HG03066 (cell line): Measurements from ENCODE around the gene MDGA2.
"Not testable (repeated sequence)": the region's sequence is repeated elsewhere in the genome, so short reads cannot be mapped to it uniquely, and the experiment has no call there.

Source experiments
- ATAC-seq: cut with Tn5 transposase; IDR thresholded peaks from one replicate; pipeline ENCODE4 v1.9.1; 2021; ENCODE audit warnings: low read depth; ENCODE audit not compliant: unreplicated experiment

The MDGA2 gene

DNA sequence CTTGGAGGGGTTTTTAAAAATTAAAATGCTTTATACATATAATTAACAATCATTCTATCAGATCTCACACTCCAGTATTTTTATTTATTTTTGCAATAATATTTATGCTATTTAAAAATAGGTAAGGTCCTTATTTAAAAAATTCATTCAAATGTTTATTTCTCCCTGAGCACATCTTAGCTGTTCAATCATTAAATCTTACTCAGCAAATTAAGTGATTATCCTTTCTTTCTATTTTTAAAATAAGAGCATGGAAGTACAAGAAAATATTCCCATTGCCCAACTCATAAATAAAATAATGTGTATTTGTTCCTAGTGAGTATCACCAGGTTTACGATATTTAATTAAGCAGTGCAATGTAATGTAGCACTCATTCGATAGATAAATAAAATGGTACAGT lies 666.7 kb downstream of the MDGA2 start:
- ATAC-seq, result no peak

- no peak for ATAC-seq
Observed at GRCh38 chr14:46999661-47000060, 675.7 kb downstream of the MDGA2 start.

GRCh38 chr14:46989566-46989965 lies 685.8 kb downstream of the MDGA2 start:
- ATAC-seq, result no peak

GRCh38 chr14:46988312-46988711 lies 687.1 kb downstream of the MDGA2 start:
- ATAC-seq, result no peak

DNA sequence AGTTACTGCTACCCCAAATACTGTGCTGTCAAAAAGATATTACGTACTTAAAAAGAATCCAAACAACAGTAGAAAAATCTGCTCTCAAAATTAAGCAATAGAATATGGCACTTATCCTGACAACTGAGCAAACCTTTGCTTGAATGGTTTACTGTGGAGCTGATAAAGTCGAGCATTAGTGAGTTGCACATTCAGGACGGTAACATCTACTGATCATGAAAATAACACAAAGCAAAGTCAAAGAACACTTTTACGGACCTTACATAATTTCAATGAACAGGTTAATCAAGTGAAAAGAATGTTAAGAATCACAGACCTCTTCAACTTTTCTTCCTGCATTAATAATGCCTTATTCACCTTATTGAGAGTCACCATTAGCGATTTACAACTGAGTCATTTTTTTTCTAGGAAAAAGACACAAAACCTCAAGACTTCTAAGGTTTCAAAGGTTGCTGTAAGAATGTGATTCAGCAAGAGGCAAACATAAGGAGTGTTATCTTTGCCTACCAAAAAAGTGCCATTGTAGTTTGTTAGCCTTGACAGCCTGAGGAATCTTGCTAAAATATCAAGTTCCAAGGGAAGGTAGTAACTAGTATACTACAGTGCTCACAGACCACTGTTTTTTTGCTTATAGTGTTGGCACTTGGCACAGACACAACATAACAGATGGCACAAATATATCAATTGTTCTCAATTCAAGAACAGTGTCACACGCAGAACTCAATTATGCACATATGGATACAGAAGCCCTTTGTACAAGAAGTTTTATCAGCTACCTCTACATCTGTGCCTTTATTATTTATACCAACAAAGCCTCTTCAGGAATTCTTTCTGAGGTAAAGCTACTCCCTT lies 689.6 kb downstream of the MDGA2 start:
- no peak for ATAC-seq

- no peak for ATAC-seq
Observed at GRCh38 chr14:46973295-46973694, 702.1 kb downstream of the MDGA2 start.

GRCh38 chr14:46964378-46964777 lies 711.0 kb downstream of the MDGA2 start:
- ATAC-seq, result no peak

GRCh38 chr14:46951103-46951502 lies 724.3 kb downstream of the MDGA2 start:
- ATAC-seq, result no peak

- no peak for ATAC-seq
Observed at GRCh38 chr14:46940611-46941010, 734.8 kb downstream of the MDGA2 start.

GRCh38 chr14:46920542-46920941 lies 754.9 kb downstream of the MDGA2 start:
- ATAC-seq, result no peak

GRCh38 chr14:46915539-46915938 lies 759.9 kb downstream of the MDGA2 start:
- ATAC-seq, result not testable (repeated sequence)

DNA sequence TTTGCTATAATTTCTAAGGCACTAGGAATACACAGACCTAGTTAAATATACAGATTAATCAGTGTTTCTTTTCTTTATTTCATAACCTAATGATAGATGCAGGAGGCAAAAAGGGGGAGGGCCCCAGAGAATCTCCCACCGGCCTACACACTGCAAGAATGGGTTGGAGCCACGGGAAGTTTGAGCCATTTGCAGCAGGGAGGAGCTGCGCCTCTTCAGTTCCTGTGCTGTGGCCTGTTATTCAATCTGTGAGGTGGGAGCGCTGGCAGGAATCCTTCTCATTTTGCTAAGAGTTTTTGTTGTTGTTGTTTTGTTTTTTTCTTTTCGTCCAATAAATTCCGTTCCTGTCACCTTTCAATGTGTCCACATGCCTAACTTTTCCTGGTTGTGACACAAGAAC lies 772.6 kb downstream of the MDGA2 start:
- no peak for ATAC-seq

- ATAC-seq, result no peak
Observed at GRCh38 chr14:46894476-46894875, 780.9 kb downstream of the MDGA2 start.

DNA sequence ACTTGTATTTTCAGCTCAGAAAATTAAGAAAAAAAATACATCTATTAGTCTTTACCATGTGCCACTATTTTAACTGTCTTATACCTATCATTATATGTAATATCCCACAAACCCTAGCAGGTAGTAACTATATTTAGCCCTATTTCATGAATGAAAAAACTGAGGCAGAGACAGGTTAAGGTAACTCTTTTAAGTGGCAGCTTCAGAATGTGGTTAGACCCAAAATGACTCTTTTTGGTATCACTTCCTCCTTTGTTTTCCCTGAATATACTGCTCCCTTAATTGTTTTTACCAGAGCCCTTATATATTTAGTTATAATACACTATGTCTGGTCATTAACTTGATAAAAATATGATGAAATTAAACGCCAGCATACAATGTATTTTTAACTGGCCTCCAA lies 788.3 kb downstream of the MDGA2 start:
- peak; percentile 82 for ATAC-seq

- no peak for ATAC-seq
Observed at GRCh38 chr14:46885566-46885965, 789.8 kb downstream of the MDGA2 start.

GRCh38 chr14:46861753-46862152 lies 813.7 kb downstream of the MDGA2 start:
- no peak for ATAC-seq

DNA sequence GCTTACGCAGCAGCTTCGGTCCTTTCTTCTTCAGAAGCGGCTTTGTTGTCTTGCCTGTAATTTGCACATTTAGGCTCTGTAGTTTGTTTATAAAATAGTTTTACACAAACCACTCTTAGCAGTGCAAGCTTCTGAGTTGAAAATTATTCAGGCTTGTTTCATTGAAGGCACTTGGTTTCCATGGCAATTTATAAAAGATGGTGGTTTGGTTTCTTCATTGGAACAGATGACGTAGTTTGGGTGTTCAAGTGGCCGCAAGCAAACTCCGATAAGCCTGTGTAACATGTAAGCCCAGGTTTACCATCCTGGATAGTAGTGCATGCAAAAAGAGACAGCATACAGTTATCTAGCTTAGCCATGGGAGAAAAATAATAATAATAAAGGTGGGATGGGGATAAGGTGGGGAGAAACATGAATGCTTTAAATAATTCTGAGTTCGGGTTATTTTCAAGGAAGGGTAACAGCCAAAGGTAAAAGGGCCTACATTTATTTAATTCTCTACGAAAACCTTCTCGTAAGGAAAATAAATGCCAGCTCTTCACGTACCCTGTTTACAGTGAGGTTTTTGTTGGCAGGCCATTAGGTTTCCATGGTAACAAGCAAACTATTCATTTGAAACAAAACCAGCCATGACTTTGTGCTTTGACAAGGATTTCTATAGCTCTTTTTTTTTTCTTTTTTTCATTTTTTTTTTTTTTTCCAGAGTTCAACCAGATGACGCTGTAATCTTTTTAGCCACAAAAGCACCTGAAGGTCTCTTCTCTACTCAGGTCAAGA lies 834.3 kb downstream of the MDGA2 start:
- no peak for ATAC-seq

DNA sequence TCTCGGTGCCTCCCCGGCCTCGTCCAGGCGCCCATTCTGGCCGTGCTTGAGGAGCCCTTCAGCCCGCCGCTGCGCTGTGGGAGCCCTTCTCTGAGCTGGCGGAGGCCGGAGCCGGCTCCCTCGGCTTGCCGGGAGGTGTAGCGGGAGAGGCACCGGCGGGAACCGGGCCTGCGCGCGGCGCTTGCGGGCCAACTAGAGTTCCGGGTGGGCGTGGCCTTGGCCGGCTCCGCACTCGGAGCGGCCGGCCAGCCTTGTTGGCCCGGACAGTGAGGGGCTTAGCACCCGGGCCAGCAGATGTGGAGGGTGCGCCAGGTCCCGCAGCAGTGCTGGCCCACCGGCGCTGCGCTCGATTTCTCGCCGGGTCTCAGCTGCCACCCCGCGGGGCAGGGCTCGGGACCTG lies 855.1 kb downstream of the MDGA2 start:
- no peak for ATAC-seq

DNA sequence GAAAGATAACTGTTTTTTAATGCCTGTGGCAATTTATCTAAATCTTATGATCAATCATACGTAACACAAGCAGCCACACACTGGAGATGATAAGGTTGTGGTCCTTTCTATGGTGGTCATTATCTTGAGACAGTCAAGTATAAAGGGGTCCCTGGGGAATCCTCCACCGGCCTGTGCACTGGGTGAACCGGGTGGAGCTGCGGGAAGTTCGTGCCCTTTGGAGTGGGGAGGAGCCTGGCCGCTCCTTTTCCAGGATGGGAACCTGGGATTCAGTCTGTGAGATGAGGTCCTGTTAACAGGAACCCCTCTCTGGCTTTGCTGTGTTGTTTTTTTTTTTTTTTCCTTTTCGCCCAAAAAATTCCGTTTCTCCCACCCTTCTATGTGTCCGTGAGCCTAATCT lies 856.3 kb downstream of the MDGA2 start:
- no peak for ATAC-seq

DNA sequence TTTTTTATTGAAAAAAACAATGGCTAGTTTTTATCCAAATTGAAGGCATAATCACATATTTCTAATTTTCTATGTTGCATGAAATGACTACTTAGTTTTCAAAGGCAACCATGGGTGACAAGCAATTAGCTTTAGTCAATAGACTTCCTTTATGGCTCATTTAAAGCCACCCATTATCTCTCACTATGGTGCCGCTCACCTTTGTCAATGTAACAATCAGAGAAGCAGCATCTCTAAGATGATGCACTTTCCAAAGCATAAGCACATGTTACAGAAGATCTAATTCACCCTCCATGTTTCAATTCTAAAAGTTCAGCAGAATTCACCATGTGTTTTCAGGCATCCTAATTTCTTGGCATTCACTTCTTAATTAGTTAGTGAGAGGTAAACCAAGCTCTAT lies 857.3 kb downstream of the MDGA2 start:
- no peak for ATAC-seq

- no peak for ATAC-seq
Observed at GRCh38 chr14:46793144-46793543, 882.3 kb downstream of the MDGA2 start.
